HEK293 (cell line): ENCODE measurements around the gene PLEKHA4.

ENCODE experiments used
- KLF8 ChIP-seq: fragments of 450-650 bp; formaldehyde crosslinking; IDR thresholded peaks from 2 replicates; pipeline ENCODE4 v1.5.1; 2016; ENCODE audit warnings: missing biosample characterization, missing genetic modification characterization
- OVOL3 ChIP-seq: fragments of 450-650 bp; formaldehyde crosslinking; IDR thresholded peaks from 2 replicates; pipeline ENCODE4 v1.5.1; 2016; ENCODE audit warnings: missing biosample characterization, missing genetic modification characterization
- ZBTB8A ChIP-seq: fragments of 450-650 bp; formaldehyde crosslinking; IDR thresholded peaks from 2 replicates; pipeline ENCODE4 v1.5.1; 2016; ENCODE audit warnings: missing biosample characterization, missing genetic modification characterization
- ZNF140 ChIP-seq: fragments of 450-650 bp; formaldehyde crosslinking; IDR thresholded peaks from 2 replicates; pipeline ENCODE4 v1.5.1; 2016; ENCODE audit warnings: missing biosample characterization, missing genetic modification characterization
- ZNF23 ChIP-seq: fragments of 450-650 bp; formaldehyde crosslinking; IDR thresholded peaks from 2 replicates; pipeline ENCODE4 v1.5.1; 2016; ENCODE audit warnings: missing biosample characterization, missing genetic modification characterization, borderline replicate concordance
- ZNF274 ChIP-seq, 2 experiments: fragments of 200-500 bp in 1 of 2; fragments of 450-650 bp in 1 of 2; sonication (Bioruptor generic) in 1 of 2; formaldehyde crosslinking in 1 of 2; IDR thresholded peaks; 2 replicates each; pipeline versions ENCODE4 v1.5.1 to v1.6.1; 2014 to 2016; ENCODE audit warnings: borderline replicate concordance in 1 of 2, inconsistent platforms in 1 of 2, low read length in 1 of 2, missing biosample characterization in 1 of 2, missing genetic modification characterization in 1 of 2
- ZNF514 ChIP-seq: fragments of 450-650 bp; formaldehyde crosslinking; IDR thresholded peaks from 2 replicates; pipeline ENCODE4 v1.5.1; 2016; ENCODE audit warnings: missing biosample characterization, missing genetic modification characterization
- ZNF558 ChIP-seq: fragments of 450-650 bp; formaldehyde crosslinking; IDR thresholded peaks from 2 replicates; pipeline ENCODE4 v1.5.1; 2016; ENCODE audit warnings: missing biosample characterization, missing genetic modification characterization
- ZNF768 ChIP-seq: fragments of 450-650 bp; formaldehyde crosslinking; IDR thresholded peaks from 2 replicates; pipeline ENCODE4 v1.5.1; 2018; ENCODE audit warnings: missing biosample characterization, mild to moderate bottlenecking, missing genetic modification characterization
- TF ChIP-seq, protein P1 (sequence below): fragments of 450-650 bp; formaldehyde crosslinking; IDR thresholded peaks from 2 replicates; pipeline ENCODE4 v1.5.1; 2016; ENCODE audit warnings: missing biosample characterization, missing genetic modification characterization
- TF ChIP-seq, protein P2 (sequence below): fragments of 450-650 bp; formaldehyde crosslinking; IDR thresholded peaks from 2 replicates; pipeline ENCODE4 v1.5.1; 2016; ENCODE audit warnings: missing biosample characterization, missing genetic modification characterization, borderline replicate concordance

DNA sequence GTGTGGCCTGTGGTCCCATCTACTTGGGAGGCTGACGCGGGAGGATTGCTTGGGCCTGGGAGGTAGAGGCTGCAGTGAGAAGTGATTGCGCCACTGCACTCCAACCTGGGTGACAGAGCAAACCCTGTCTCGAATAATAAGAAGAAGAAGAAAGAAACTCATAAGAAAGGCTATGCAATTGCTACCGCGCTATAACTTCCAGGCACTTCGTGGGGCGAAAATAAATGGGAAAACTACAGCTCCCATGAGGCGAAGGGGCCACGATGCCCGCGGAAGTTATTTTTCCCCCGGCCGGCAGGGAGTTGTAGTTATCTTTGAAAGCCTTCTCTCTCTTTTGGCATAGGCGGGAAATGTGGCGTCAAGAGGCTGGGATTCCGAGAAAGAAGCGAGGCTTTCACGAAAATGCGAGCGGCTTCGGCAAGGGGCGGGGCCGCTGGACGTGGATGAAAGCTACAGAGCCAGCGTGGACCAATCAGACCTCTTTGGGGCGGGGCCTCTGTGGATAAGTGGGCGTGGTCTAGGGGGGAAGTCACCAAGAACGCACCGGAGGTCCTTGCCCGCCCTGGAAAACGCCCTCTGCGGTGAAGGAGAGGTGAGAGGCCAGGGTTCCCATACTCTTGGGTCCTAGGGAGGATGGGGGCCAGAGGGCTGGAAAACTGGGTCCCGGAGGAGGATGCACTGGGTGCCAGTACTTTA lies 31.5 kb upstream of the PLEKHA4 start, which contains the start of gene NUCB1:
- TF ChIP-seq ZBTB8A (tag by site-specific recombination) = peak; percentile 42; the same call in 1 of the 2 replicates
- TF ChIP-seq ZNF768 (tag by site-specific recombination) = no peak
- TF ChIP-seq, protein P1, sequence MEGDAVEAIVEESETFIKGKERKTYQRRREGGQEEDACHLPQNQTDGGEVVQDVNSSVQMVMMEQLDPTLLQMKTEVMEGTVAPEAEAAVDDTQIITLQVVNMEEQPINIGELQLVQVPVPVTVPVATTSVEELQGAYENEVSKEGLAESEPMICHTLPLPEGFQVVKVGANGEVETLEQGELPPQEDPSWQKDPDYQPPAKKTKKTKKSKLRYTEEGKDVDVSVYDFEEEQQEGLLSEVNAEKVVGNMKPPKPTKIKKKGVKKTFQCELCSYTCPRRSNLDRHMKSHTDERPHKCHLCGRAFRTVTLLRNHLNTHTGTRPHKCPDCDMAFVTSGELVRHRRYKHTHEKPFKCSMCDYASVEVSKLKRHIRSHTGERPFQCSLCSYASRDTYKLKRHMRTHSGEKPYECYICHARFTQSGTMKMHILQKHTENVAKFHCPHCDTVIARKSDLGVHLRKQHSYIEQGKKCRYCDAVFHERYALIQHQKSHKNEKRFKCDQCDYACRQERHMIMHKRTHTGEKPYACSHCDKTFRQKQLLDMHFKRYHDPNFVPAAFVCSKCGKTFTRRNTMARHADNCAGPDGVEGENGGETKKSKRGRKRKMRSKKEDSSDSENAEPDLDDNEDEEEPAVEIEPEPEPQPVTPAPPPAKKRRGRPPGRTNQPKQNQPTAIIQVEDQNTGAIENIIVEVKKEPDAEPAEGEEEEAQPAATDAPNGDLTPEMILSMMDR (tag by site-specific recombination) = peak; percentile 22; the same call in 1 of the 2 replicates
- TF ChIP-seq OVOL3 (tag by site-specific recombination) = no peak
- TF ChIP-seq ZNF558 (tag by site-specific recombination) = no peak
- TF ChIP-seq ZNF140 (tag by site-specific recombination) = no peak
- no peak for TF ChIP-seq ZNF23 (tag by site-specific recombination)
- TF ChIP-seq KLF8 (tag by site-specific recombination) = peak; percentile 53; the same call in 1 of the 2 replicates
- TF ChIP-seq, protein P2, sequence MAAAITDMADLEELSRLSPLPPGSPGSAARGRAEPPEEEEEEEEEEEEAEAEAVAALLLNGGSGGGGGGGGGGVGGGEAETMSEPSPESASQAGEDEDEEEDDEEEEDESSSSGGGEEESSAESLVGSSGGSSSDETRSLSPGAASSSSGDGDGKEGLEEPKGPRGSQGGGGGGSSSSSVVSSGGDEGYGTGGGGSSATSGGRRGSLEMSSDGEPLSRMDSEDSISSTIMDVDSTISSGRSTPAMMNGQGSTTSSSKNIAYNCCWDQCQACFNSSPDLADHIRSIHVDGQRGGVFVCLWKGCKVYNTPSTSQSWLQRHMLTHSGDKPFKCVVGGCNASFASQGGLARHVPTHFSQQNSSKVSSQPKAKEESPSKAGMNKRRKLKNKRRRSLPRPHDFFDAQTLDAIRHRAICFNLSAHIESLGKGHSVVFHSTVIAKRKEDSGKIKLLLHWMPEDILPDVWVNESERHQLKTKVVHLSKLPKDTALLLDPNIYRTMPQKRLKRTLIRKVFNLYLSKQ (tag by site-specific recombination) = no peak
- no peak for TF ChIP-seq ZNF514 (tag by site-specific recombination)
- no peak for TF ChIP-seq ZNF274 (IDR thresholded peaks at IDR 0.05; ENCODE audit: low read length)
- no peak for TF ChIP-seq ZNF274 (tag by site-specific recombination; IDR thresholded peaks at IDR 0.05; ENCODE audit: borderline replicate concordance)
